ENCODE measurements around the gene DUSP18.

Gene DUSP18

DNA sequence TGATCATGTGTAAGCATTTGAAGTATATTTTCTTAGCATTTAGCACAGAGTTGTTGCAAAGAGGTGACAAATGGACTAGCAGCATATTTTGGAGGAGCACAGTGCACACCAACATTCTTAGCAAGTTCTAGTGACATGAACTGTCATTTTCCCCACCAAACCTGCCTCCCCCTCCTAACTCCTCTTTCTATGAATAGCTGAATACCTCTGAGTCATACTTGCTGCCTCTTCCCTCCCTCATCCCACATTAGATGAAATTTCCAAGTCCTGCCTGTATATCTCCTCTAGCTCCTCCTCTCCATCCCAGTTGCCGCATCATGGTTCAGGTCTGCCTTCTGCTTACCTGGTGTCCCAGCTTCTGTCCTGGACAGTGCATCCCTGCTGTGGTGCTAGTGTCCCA lies 34.2 kb upstream of the DUSP18 start:
- DNase-seq (ENCODE audit: low read depth in 2 of 2): peak in 1 of 2 donors; percentile 33
- TF ChIP-seq, protein P1, sequence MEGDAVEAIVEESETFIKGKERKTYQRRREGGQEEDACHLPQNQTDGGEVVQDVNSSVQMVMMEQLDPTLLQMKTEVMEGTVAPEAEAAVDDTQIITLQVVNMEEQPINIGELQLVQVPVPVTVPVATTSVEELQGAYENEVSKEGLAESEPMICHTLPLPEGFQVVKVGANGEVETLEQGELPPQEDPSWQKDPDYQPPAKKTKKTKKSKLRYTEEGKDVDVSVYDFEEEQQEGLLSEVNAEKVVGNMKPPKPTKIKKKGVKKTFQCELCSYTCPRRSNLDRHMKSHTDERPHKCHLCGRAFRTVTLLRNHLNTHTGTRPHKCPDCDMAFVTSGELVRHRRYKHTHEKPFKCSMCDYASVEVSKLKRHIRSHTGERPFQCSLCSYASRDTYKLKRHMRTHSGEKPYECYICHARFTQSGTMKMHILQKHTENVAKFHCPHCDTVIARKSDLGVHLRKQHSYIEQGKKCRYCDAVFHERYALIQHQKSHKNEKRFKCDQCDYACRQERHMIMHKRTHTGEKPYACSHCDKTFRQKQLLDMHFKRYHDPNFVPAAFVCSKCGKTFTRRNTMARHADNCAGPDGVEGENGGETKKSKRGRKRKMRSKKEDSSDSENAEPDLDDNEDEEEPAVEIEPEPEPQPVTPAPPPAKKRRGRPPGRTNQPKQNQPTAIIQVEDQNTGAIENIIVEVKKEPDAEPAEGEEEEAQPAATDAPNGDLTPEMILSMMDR (IDR thresholded peaks at IDR 0.05; ENCODE audit: low read depth, low read length): no peak
- H3K4me3 ChIP-seq (replicated peaks in 1 of 2; ENCODE audit: low read depth in 2 of 2, low read length in 2 of 2): no peak overlapping the region

DNA sequence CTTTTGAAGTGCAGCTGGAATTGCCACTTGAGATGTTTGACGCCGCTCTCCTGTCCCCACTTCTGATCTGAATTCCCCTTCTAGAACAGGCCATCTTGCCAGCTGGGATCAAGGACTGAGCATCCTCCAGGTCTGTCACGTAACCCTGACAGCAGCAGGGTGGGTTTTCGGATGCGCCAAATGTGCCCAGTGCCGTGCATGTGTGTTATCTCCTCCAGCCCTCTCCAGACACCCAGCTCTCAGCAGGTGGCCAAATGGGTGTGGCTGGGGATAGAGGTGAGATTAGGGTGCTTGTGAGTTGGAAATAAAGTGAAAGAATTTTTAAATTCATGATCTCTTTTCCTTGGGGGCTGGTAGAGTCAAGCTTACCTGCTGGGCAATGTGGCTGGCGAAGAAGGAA lies 30.3 kb upstream of the DUSP18 start:
- no peak for DNase-seq (ENCODE audit: low read depth in 2 of 2)
- TF ChIP-seq, protein P1 (IDR thresholded peaks at IDR 0.05; ENCODE audit: low read depth, low read length): no peak
- no peak overlapping the region for H3K4me3 ChIP-seq (replicated peaks in 1 of 2; ENCODE audit: low read depth in 2 of 2, low read length in 2 of 2)

DNA sequence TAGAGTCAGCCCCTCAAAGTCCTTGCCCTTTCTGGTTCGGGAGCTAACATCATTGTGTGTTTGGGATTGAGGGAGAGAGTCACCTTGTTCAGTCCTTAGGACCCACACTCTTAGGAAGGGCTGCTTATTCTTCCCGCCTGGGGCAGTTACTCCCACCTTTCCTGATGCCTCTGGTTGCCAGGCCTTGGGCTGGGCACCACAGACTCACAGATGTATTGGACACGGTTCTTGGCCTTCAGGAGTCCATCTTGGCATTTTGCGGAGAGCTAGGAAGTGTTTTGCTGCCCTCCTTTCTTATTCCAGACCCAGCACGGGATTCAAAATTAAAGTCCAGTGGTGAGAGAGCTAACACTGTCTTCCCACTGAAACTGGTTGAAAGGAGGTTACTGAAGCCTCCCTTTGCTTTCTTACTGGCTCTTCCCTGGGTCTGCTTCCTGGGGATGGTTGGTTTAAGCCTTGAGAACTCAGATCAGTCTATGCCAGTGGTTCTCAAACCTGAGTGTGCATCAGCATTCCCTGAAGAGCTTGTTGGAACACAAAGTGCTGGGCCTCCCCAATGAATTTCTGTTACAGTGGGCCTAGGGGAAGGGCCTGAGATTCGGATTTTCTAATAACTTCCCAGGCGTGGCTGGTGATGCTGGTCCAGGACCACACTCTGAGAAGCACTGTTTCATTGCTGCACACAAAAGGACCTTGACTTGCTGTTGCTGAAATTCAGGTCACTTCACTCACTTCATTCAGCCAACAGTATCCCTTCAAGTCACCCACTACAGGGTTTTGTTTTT lies 28.4 kb upstream of the DUSP18 start:
- H3K4me3 ChIP-seq (replicated peaks in 1 of 2; ENCODE audit: low read depth in 2 of 2, low read length in 2 of 2): no peak overlapping the region
- DNase-seq (ENCODE audit: low read depth in 2 of 2): no peak
- TF ChIP-seq, protein P1 (IDR thresholded peaks at IDR 0.05; ENCODE audit: low read depth, low read length): no peak

DNA sequence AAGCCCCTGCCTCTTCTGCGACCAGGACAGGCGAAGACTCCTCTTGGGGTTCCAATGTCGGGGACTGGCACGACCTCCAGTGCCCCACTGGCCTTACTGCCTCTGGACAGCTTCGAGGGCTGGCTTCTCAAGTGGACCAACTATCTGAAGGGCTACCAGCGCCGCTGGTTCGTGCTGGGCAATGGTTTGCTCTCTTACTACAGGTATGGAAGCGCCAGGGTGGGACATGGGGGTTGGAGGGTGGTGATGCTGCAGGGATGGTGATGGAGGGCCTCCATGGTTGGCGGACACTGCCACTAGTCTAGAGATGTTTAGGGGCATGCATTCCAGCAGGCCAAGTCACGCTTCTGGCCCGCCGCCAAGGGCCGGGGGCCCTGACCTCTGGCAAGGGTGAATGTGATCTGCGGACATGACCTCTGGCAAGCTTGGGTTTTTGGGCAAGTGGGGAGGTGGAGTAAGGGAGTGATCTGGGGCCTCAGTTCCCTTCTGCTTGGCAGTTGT lies 27.7 kb upstream of the DUSP18 start:
- TF ChIP-seq, protein P1 (IDR thresholded peaks at IDR 0.05; ENCODE audit: low read depth, low read length): no peak
- H3K4me3 ChIP-seq (replicated peaks in 1 of 2; ENCODE audit: low read depth in 2 of 2, low read length in 2 of 2): peak overlapping the region; percentile 54
- DNase-seq (ENCODE audit: low read depth in 2 of 2): no peak

DNA sequence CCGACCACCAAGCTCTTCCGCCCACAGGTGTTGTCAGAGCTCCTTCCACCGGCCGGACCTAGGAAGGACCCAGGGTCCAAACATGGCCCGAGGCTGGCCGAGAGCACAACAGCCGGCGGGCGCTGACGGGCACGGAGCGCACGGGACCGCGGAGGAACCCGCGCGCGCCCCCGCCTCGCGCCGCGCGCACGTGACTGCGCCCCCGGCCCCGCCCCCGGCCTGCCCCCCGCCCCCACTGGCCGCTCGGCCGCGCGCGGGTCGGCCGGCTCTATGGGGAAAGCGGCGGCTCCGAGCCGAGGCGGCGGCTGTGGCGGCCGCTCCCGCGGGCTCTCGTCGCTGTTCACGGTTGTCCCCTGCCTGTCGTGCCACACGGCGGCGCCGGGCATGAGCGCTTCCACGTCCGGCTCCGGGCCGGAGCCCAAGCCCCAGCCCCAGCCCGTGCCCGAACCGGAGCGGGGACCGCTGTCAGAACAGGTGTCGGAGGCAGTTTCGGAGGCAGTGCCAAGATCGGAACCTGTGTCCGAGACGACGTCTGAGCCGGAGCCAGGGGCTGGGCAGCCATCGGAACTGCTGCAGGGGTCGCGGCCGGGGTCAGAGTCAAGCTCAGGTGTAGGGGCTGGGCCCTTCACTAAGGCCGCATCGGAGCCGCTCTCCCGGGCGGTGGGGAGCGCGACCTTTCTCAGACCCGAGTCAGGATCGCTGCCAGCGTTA lies 27.1 kb upstream of the DUSP18 start, which contains the start of gene OSBP2:
TSS of gene OSBP2 (plus strand) at position 235 of the 711 bp plus-strand sequence. CDS start at position 271, 36 bp downstream.
- TF ChIP-seq, protein P1 (IDR thresholded peaks at IDR 0.05; ENCODE audit: low read depth, low read length): no peak
- DNase-seq (ENCODE audit: low read depth in 2 of 2): no peak
- H3K4me3 ChIP-seq (replicated peaks in 1 of 2; ENCODE audit: low read depth in 2 of 2, low read length in 2 of 2): peak within 1 kb of the TSS; percentile 59 to 67

DNA sequence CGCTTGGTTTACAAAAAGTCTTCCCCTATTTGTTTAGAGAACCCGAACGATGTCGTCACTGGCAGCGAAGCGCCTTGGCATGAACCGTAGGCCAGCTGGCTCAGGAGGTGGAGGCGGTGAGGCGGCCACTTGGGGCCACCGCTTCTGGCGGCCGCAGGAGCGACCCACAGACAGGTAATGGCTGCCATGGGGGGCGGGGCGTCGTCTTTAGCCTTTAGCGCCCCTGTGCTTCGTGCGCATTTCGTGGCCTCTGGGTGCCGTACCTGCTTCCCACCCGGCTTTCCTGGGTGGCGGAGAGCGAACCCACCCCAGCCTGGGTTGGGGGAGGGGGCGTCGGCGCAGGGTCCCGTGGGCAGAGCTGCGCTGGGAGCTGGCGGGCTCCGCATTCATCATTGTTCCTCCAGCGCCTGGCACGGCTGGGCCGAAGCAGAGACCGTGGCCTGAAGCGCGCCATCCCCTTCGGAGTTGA lies 26.5 kb upstream of the DUSP18 start:
- TF ChIP-seq, protein P1 (IDR thresholded peaks at IDR 0.05; ENCODE audit: low read depth, low read length): no peak
- H3K4me3 ChIP-seq (replicated peaks in 1 of 2; ENCODE audit: low read depth in 2 of 2, low read length in 2 of 2): peak overlapping the region; percentile 59 to 67
- DNase-seq (ENCODE audit: low read depth in 2 of 2): peak in 1 of 2 donors; percentile 25

All from cardiac fibroblast (primary cell).